Measurements from ENCODE around the gene HIPK1.

Gene HIPK1

DNA sequence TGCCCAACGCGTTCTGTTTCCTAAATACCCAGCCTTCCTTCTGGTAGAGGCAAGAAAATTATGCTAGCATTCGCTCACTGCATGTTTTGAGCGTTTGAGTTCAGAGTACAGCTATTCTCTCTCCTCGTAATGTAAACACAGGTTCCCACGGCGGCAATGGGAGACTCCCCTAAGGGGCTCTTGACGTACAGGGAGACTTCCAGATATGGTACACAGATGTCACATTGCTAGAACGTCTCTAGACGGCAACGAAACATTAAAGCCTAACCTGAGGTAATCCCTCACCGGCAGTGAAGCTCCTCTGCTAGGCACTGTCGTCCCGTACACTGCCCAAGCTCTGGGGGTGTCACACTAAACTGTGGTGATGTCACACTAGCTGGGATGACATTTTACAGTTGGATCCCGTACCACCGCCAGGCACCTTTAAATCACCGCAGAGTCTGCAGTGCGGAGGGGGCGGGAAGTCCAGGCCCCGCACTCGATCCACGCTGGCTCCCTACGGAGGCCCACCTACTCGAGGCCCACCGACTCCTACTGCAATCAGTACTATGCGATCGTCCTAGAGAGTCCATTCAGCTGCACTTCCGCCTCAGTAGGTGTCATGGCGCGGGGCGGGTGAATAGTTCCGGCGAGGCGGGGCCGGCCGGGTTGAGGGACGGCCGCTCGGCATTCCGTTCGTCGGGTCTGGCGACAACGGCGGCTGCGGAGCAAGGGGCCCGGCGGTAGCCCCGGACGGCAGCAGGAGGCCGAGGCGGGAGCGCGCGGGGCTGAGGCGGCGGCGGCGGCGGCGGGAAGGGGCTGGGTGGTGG lies at the start of gene HIPK1:
Gene HIPK1 (plus strand): TSS at position 384 of the 809 bp plus-strand sequence.
- Histone ChIP-seq H3K27ac (ENCODE audit: poor library complexity, severe bottlenecking) (peak within 1 kb of the TSS; percentile 46), H3K4me1 (ENCODE audit: insufficient read depth, poor library complexity, severe bottlenecking) (peaks cover 16% of the 10 kb centered on the region), H3K36me3 (ENCODE audit: low read depth) (no peaks in the 10 kb centered on the region), H3K27me3 (ENCODE audit: insufficient read depth, poor library complexity, severe bottlenecking) (no peaks in the 10 kb centered on the region), H3K9me3 (ENCODE audit: severe bottlenecking) (no peaks in the 10 kb centered on the region), H3K4me3 (ENCODE audit: severe bottlenecking) (peak within 1 kb of the TSS; percentile 84)
- ATAC-seq (ENCODE audit: low read depth) (peak; percentile 84), DNase-seq (ENCODE audit: low spot score) (peak; percentile 87)
- TF ChIP-seq, protein P1, sequence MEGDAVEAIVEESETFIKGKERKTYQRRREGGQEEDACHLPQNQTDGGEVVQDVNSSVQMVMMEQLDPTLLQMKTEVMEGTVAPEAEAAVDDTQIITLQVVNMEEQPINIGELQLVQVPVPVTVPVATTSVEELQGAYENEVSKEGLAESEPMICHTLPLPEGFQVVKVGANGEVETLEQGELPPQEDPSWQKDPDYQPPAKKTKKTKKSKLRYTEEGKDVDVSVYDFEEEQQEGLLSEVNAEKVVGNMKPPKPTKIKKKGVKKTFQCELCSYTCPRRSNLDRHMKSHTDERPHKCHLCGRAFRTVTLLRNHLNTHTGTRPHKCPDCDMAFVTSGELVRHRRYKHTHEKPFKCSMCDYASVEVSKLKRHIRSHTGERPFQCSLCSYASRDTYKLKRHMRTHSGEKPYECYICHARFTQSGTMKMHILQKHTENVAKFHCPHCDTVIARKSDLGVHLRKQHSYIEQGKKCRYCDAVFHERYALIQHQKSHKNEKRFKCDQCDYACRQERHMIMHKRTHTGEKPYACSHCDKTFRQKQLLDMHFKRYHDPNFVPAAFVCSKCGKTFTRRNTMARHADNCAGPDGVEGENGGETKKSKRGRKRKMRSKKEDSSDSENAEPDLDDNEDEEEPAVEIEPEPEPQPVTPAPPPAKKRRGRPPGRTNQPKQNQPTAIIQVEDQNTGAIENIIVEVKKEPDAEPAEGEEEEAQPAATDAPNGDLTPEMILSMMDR (IDR thresholded peaks at IDR 0.05; ENCODE audit: poor library complexity, severe bottlenecking) = no peak

DNA sequence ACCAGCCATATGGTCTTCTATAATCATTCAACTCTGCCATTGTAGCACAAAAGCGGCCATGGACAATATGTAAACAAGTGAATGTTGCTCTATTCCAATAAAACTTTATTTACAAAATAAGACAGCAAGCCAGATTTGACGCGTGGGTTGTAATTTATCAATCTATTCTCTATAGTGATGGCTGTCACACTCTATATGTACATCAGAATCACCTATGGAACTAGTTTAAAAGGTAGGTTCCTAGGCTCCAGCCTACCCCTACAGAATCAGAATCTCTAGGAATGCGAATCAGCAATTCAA lies 49.4 kb upstream of the HIPK1 start:
- Histone ChIP-seq H3K4me1 (ENCODE audit: insufficient read depth, poor library complexity, severe bottlenecking) (no peaks in the 10 kb centered on the region), H3K27me3 (ENCODE audit: insufficient read depth, poor library complexity, severe bottlenecking) (no peaks in the 10 kb centered on the region), H3K36me3 (ENCODE audit: low read depth) (no peaks in the 10 kb centered on the region), H3K27ac (ENCODE audit: poor library complexity, severe bottlenecking) (no peak overlapping the region), H3K4me3 (ENCODE audit: severe bottlenecking) (no peak overlapping the region), H3K9me3 (ENCODE audit: severe bottlenecking) (no peaks in the 10 kb centered on the region)
- DNase-seq (ENCODE audit: low spot score) (no peak), ATAC-seq (ENCODE audit: low read depth) (no peak)
- TF ChIP-seq, protein P1 (IDR thresholded peaks at IDR 0.05; ENCODE audit: poor library complexity, severe bottlenecking) = no peak

DNA sequence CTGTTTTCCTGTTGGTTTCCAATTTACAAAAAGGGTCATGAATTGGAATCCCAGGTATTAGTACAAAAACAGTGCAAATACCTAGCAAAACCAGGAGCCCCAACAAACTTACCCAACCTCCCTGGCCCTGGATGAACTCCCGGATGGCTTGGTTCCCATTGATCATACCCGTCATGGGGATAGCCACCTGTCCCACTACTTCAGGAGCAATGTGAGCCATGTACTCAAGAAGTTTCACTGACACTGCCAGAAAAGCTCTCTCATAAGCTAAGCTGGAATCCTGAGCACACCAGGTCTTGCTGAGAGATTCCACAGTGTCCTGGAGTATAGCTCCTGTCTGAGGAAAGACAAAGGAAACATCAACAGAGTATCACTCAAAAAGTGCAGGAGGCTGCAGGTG lies 47.5 kb upstream of the HIPK1 start:
- TF ChIP-seq, protein P1 (IDR thresholded peaks at IDR 0.05; ENCODE audit: poor library complexity, severe bottlenecking) = no peak
- Histone ChIP-seq H3K9me3 (ENCODE audit: severe bottlenecking) (no peaks in the 10 kb centered on the region), H3K36me3 (ENCODE audit: low read depth) (no peaks in the 10 kb centered on the region), H3K4me3 (ENCODE audit: severe bottlenecking) (no peak overlapping the region), H3K27me3 (ENCODE audit: insufficient read depth, poor library complexity, severe bottlenecking) (no peaks in the 10 kb centered on the region), H3K27ac (ENCODE audit: poor library complexity, severe bottlenecking) (no peak overlapping the region), H3K4me1 (ENCODE audit: insufficient read depth, poor library complexity, severe bottlenecking) (no peaks in the 10 kb centered on the region)
- DNase-seq (ENCODE audit: low spot score) (no peak), ATAC-seq (ENCODE audit: low read depth) (no peak)

DNA sequence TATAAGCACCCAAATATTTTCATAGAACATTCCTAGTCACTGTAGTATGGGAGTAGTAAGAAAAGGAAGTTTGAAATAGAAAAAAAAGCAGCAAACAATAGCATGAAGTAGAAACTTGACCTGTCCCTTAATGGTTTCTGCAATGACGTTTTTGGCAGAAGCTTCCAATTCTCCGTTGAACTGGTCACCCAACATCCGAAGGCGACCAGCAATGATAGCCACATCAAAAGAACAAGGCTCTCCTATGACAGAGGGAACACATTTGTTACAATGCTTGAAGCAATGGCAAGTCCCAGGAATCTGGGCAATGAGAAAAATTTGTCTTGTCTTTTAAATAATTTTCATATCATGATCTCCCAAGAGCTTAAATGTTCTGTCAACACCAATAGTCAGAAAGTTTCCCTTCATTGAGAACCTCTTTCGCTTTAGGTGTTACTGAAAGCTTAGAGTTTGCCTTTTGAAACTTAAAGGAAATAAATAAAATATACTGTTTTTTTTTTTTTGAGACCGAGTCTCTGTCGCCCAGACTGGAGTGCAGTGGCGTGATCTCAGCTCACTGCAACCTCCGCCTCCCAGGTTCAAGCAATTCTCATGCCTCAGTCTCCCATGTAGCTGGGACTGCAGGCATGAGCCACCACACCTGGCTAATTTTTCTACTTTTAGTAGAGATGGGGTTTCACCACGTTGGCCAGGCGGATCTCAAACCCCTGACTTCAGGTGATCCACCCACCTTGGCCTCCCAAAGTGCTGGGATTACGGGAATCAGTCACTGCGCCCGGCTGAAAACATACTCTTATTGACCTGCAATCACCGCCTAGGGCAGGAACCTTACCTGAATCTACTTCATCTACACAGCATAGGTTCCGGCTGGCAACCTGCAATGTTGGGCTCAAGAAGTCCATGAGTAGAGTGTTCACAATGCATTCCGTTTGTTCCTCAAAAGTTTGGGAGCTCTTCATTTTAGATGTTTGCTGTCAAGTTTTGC lies 42.4 kb upstream of the HIPK1 start:
- H3K27me3 ChIP-seq (ENCODE audit: insufficient read depth, poor library complexity, severe bottlenecking) = no peaks in the 10 kb centered on the region
- DNase-seq (ENCODE audit: low spot score) (no peak), ATAC-seq (ENCODE audit: low read depth) (no peak)
- no peaks in the 10 kb centered on the region for H3K9me3 ChIP-seq (ENCODE audit: severe bottlenecking)
- no peak overlapping the region for H3K4me3 ChIP-seq (ENCODE audit: severe bottlenecking)
- peaks cover 6% of the 10 kb centered on the region for H3K4me1 ChIP-seq (ENCODE audit: insufficient read depth, poor library complexity, severe bottlenecking)
- no peak overlapping the region for H3K27ac ChIP-seq (ENCODE audit: poor library complexity, severe bottlenecking)
- H3K36me3 ChIP-seq (ENCODE audit: low read depth) = no peaks in the 10 kb centered on the region
- TF ChIP-seq, protein P1 (IDR thresholded peaks at IDR 0.05; ENCODE audit: poor library complexity, severe bottlenecking) = no peak
